Measurements from ENCODE around the gene PLXDC2. TPM values are rescaled to one million over a fixed set of nuclear protein-coding genes. Genes with fewer than 3 reads are reported as not detected.

Gene PLXDC2
- polyA plus RNA-seq, 2 of the 4 experiments (the other 2 are of a cell fraction) = 0.08 to 0.09 TPM

GRCh38 chr10:20105236-20105635, 289.0 kb downstream of the PLXDC2 start:
- TF ChIP-seq ZC3H11A (IDR thresholded peaks at IDR 0.05) = no peak
- DNase-seq (ENCODE audit: low read depth in 1 of 2, low spot score in 1 of 2) (no peak), FAIRE-seq (no peak), ATAC-seq (no peak)
- Histone ChIP-seq H3K4me1 (no peaks in the 10 kb centered on the region), H3K9me3 (no peaks in the 10 kb centered on the region), H3K4me3 (no peak overlapping the region), H3K27ac (no peak overlapping the region), H3K4me2 (no peak overlapping the region)
- ChIA-PET CTCF (no interaction called here), POLR2A (no interaction called here)
- WGBS (ENCODE audit: missing lambda C conversion rate) = 2% methylated on average over 3 of the region's 3 CpGs

- FAIRE-seq = no peak
- DNase-seq (ENCODE audit: low read depth in 1 of 2, low spot score in 1 of 2) = no peak
- no peak for ATAC-seq
- no peak overlapping the region for H3K4me3 ChIP-seq
- CTCF ChIA-PET = no interaction called here
- H3K27ac ChIP-seq = no peak overlapping the region
- POLR2A ChIA-PET = no interaction called here
- TF ChIP-seq HOXB5 (CRISPR knock-in tag; IDR thresholded peaks at IDR 0.05) (no peak), HDAC2 (IDR thresholded peaks at IDR 0.05) (no peak), TP53 (CRISPR knock-in tag; IDR thresholded peaks at IDR 0.05) (no peak), FOSL2 (IDR thresholded peaks at IDR 0.05) (no peak), FOSL2 (CRISPR knock-in tag; IDR thresholded peaks at IDR 0.05) (no peak), PBX3 (IDR thresholded peaks at IDR 0.05) (no peak), POLR2AphosphoS2 (conservative IDR thresholded peaks at IDR 0.05; ENCODE audit: low read length) (no peak), JUN (IDR thresholded peaks at IDR 0.05) (no peak), EHMT2 (IDR thresholded peaks at IDR 0.05; ENCODE audit: low read depth) (no peak), CHD4 (IDR thresholded peaks at IDR 0.05; ENCODE audit: borderline replicate concordance) (no peak), NPAS2 (CRISPR knock-in tag; IDR thresholded peaks at IDR 0.05; ENCODE audit: borderline replicate concordance) (no peak), MAX (IDR thresholded peaks at IDR 0.05) (no peak), RNF2 (IDR thresholded peaks at IDR 0.05; ENCODE audit: borderline replicate concordance, low read depth) (no peak), FOXS1 (CRISPR knock-in tag; IDR thresholded peaks at IDR 0.05) (no peak), SREBF2 (IDR thresholded peaks at IDR 0.05) (no peak), RFX5 (IDR thresholded peaks at IDR 0.05) (no peak), POLR2A (IDR thresholded peaks at IDR 0.05; ENCODE audit: low read length) (no peak), CBX8 (IDR thresholded peaks at IDR 0.05) (no peak), HES2 (IDR thresholded peaks at IDR 0.05) (no peak), HOXB13 (CRISPR knock-in tag; IDR thresholded peaks at IDR 0.05; ENCODE audit: low read depth) (no peak), CEBPB (IDR thresholded peaks at IDR 0.05) (no peak)
- no peaks in the 10 kb centered on the region for H3K9me3 ChIP-seq
- H3K4me2 ChIP-seq = no peak overlapping the region
- 30% methylated on average over 1 of the region's 1 CpG for WGBS (ENCODE audit: missing lambda C conversion rate)
- H3K4me1 ChIP-seq = no peaks in the 10 kb centered on the region
Measured at GRCh38 chr10:20105931-20106330, 289.7 kb downstream of the PLXDC2 start.

GRCh38 chr10:20108021-20108420, 291.8 kb downstream of the PLXDC2 start:
- Histone ChIP-seq H3K27ac (no peak overlapping the region), H3K4me3 (no peak overlapping the region), H3K4me1 (no peaks in the 10 kb centered on the region), H3K9me3 (no peaks in the 10 kb centered on the region), H3K4me2 (no peak overlapping the region)
- DNase-seq (ENCODE audit: low read depth in 1 of 2, low spot score in 1 of 2) (no peak), ATAC-seq (no peak), FAIRE-seq (no peak)
- TF ChIP-seq RNF2 (IDR thresholded peaks at IDR 0.05; ENCODE audit: borderline replicate concordance, low read depth) (no peak), RAD21 (conservative IDR thresholded peaks at IDR 0.05 in 1 of 2, IDR thresholded peaks at IDR 0.05 in 1 of 2) (no peak), ZC3H11A (IDR thresholded peaks at IDR 0.05) (no peak), ELK1 (IDR thresholded peaks at IDR 0.05; ENCODE audit: low read depth, low read length) (no peak), TFCP2L1 (CRISPR knock-in tag; IDR thresholded peaks at IDR 0.05) (no peak), GATA3 (IDR thresholded peaks at IDR 0.05; ENCODE audit: borderline replicate concordance) (no peak), ZFP36 (IDR thresholded peaks at IDR 0.05; ENCODE audit: borderline replicate concordance, partially characterized antibody) (no peak), ESRRA (IDR thresholded peaks at IDR 0.05; ENCODE audit: borderline replicate concordance, low read length) (no peak), HMGXB4 (CRISPR knock-in tag; IDR thresholded peaks at IDR 0.05; ENCODE audit: borderline replicate concordance) (no peak), MAX (IDR thresholded peaks at IDR 0.05) (no peak), HES2 (IDR thresholded peaks at IDR 0.05) (no peak), MAFK (IDR thresholded peaks at IDR 0.05; ENCODE audit: partially characterized antibody) (no peak), USF2 (IDR thresholded peaks at IDR 0.05) (no peak), JUNB (IDR thresholded peaks at IDR 0.05) (no peak), EP300 (IDR thresholded peaks at IDR 0.05) (no peak)
- CTCF ChIA-PET = no interaction called here
- POLR2A ChIA-PET = no interaction called here
- 40% methylated on average over 4 of the region's 4 CpGs for WGBS (ENCODE audit: missing lambda C conversion rate)

Measured in A549 (cell line).